GM18519 (cell line): ENCODE measurements around the gene EHD2.
"Not testable (repeated sequence)": the region's sequence is repeated elsewhere in the genome, so short reads cannot be mapped to it uniquely, and the experiment has no call there.

Experiments used
- ATAC-seq: cut with Tn5 transposase; IDR thresholded peaks from one replicate; pipeline ENCODE4 v1.9.1; 2021; ENCODE audit warnings: mild to moderate bottlenecking, moderate library complexity; ENCODE audit not compliant: unreplicated experiment, low FRiP score

The EHD2 gene

DNA sequence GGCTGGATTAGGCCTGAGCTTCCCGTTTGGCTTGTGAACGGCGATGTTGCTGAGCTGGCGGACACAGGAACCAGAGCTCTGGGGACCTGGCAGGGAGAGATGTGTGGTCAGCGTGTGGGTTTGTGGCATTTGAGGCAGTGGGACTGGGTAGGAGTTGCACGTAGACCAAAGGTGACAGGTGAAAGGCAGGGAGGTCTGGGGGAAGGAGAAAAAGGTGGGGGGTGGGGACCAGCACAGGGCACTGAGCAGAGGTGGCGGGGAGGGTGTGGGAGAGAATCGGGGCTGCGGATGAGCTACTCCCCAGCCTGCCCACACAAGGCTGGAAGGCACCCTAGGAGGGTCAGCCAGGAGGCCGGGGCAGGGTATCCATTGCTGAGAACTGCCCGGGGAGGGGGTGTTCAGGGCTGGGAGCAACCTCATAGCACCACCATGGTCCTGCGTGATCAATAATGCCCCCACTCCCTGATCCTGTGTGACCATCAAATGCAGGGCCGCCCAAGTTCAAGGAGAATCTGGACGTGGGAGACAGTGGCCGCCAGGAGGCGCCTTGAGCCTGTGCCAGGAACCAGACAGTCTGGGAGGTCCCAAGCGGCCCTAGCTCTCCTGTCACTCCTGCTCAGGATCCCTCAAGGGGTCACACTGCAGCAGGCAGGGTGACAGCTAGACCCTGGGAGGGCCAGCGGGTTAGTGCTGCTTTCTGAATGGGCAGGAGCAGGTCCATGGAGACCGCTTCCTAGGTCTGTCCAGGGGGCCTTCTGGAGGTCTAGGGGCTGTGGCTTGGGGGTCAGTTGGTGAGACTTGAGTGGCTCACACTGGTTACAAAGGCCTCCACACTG, 52.5 kb downstream of the EHD2 start:
- ATAC-seq, result no peak

GRCh38 chr19:47766359-47766620, 53.1 kb downstream of the EHD2 start:
- no peak for ATAC-seq

DNA sequence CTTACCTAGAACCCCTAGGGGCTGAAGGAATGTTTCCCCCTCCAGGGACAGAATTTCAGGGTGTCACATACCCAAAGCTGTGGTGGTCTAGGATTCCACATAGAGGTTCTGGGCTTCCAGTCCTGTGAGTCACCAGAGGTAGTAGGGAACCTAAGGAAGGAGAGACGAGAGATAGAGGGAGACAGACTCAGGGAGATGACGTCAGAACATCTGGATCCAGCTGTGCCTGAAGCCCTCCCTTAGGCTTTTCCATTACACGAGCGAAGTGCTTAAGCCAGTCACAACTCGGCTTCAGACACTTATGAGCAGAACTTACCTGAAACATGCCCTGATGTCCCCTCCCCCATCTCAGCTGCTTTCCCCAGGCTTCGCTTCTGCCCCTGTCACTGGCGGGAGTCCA, 53.4 kb downstream of the EHD2 start:
- no peak for ATAC-seq

DNA sequence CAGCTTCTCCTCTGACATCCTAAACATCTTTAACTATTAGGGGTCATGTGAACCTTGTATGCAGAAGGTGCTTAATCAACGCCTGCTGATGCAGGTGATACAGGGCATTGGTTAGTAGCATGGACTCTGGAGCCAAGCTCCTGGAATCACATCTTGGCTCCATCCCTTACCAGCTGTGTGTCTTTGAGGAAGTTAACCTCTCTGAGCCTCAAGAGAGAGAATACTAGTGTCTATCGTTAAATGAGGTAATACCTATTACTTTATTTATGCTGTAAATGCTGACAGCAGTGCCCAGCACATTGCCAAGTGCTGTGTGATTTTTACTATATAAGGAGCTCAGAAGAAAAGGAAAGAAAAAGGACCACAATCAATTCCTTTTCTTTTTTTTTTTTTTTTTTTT, 54.1 kb downstream of the EHD2 start:
- no peak for ATAC-seq

DNA sequence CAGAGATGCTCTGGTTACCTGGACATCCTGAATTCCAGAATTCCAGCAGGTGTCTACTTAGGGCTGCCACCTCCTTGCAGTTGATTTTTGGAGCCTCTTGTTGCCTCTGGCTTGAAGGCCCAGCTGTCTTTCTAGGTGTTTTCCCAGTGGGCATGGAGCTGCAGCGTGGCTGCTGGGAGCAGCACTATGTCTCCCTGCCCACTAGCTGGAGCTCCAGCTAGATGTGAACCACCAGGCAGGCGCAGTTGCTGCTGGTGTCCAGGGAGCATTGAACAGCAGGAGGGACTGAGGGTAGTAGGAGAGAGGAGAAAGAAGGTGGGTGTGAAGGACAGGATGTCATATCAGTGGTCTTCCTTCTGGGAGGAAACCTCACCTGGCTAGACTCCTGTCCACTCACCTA, 55.4 kb downstream of the EHD2 start:
- no peak for ATAC-seq

DNA sequence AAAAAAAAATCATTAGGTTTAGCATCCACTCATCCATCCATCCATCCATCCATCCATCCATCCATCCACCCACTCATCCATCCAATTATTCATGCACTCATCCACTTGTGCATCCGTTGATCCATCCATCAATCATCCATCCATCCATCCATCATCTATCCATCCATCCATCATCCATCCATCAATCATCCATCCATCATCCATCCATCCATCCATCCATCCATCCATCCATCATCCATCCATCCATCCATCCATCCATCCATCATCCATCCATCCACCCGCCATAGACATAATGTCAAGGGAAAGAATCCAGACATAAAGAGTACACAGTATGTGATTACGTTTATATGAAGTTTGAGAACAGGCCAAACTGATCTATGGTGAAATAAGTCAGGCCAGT, 56.3 kb downstream of the EHD2 start:
- ATAC-seq, result no peak

GRCh38 chr19:47771291-47771690, 58.1 kb downstream of the EHD2 start:
- ATAC-seq, result not testable (repeated sequence)

GRCh38 chr19:47776568-47776967, 63.3 kb downstream of the EHD2 start:
- no peak for ATAC-seq

GRCh38 chr19:47777245-47778048, 64.2 kb downstream of the EHD2 start:
- not testable (repeated sequence) for ATAC-seq

- no peak for ATAC-seq
These were observed 65.1 kb downstream of the EHD2 start, which contains the start of gene SELENOW for GRCh38 chr19:47778049-47778953. Gene SELENOW, plus strand, starts transcription at chr19:47778703. Its CDS starts 83 bp downstream, at chr19:47778786.

DNA sequence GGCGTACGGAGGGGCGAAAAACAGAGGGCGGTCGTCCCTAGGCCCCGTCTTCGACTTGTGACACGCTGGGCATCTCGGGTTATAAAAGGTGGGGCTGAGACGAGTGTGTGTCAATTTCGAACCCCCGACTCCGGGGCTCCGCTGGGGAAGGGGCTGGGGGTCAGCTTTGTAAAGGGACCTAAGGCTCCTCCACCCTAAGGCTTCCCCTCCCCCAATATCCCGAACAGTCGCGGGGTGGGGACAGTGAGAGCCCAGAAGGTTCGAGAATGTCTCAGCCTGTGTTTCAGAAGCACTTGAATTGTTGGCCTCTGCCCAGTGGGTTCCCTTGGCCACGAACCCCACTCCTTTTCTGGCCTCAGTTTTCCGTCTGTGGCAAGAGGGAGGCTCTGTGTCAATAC, 65.7 kb downstream of the EHD2 start:
- no peak for ATAC-seq

GRCh38 chr19:47779524-47780214, 66.4 kb downstream of the EHD2 start:
- ATAC-seq, result no peak

DNA sequence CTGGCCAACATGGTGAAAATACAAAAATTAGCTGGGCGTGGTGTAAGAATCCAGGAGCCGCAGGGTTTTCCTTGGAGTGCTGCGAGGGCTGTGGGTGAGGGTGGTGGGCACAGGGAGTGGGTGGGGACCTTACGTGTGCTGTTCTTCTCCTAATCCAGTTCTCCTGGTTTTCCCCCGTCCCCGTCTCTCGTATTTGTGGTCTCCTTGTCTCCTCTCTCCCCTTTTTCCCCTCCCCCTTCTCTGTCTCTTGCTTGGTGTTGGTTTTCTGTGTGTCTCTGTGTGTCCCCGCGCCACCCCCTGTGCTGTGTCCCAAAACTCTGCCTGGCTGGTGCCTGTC, 67.0 kb downstream of the EHD2 start:
- ATAC-seq, result no peak

GRCh38 chr19:47781590-47782262, 68.5 kb downstream of the EHD2 start:
- no peak for ATAC-seq

- no peak for ATAC-seq
These were observed 73.3 kb downstream of the EHD2 start for GRCh38 chr19:47786566-47786965.

DNA sequence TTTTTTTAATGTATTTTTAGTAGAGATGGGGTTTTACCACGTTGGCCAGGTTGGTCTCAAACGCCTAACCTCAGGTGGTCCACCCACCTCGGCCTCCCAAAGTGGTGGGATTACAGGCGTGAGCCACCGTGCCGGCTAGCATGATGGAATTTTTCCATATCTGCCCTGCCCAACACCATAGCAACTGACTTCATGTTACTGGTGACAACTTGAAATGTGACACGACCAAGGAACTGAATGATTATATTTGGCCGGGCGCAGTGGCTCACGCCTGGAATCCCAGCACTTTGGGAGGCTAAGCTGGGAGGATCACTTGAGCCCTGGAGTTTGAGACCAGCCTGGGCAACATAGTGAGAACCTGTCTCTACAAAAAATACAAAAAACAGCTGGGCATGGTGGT, 74.1 kb downstream of the EHD2 start:
- ATAC-seq, result not testable (repeated sequence)

DNA sequence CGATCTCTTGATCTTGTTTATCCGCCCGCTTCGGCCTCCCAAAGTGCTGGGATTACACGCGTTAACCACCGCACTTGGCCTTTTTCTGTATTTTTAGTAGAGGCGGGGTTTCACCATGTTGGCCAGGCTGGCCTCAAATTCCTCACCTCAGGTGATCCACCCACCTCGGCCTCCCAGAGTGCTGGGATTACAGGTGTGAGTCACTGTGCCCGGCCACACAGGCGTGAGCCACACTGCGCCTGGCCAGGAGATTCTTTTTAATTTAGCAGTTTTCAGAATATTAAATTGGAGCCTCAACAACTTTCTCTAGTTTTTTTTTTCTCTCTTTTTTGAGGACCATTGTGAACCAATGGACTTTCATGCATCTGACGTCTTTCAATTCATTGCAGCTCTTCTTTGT, 76.6 kb downstream of the EHD2 start:
- ATAC-seq, result not testable (repeated sequence)

- ATAC-seq, result no peak
These were observed 77.2 kb downstream of the EHD2 start for GRCh38 chr19:47790398-47790814.

DNA sequence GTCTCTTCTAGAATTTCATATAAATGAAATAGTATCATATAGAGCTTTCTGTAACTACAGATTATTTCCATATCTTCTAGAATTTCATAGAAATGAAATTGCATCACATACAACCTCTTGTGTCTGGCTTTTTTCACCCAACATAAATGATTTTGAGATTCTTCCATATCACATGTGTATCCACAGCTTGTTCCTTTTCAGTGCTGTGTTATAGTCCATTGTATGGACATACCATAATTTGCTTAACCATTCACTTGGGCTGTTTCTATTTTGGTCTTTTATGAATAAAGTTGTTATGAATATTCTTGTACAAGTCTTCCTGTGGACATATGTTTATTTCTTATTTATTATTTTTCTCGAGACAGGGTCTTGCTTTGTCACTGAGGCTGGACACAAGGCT, 79.4 kb downstream of the EHD2 start:
- no peak for ATAC-seq
